ENCODE measurements around the gene PCNX3.

PCNX3 gene

DNA sequence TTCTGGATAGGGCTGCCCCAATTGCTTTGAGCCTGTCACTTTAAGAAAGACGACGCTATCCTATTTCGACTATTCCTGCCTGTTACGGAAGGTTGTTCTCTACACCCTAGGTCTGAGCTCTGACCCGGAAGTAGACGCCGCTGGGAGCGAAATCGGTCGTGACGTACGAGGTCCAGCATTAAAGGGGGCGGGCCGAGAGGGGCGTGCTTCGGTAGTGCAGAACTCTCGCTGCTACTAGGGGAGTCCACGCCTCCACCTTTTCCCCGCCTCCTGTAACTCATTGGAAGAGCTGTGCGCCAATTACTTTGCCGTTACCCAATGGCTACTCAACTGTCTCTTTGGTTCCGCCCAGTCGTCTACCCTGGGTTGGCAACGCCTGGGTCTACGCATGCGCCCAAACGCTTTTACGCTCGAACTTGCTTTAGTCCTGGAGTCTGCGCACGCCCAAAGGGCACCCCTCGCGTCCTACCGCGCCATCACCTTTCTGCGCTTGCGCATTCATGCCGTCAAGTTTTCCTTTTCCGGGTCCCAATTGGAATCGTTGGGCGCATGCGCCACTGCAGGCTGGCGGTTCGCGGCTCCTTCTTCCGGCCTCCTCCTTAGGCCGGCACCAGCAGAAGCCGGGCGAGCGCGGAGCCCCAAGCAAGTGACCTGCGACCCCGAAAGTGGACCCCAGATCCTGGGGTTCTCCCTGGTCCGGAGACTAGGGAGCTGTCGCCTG, at the start of gene PCNX3:
Gene PCNX3, plus strand, starts transcription at position 548 of the 721 bp plus-strand sequence. CDS start 536 bp downstream, outside the sequence.
- peak; percentile 100 for DNase-seq

GRCh38 chr11:65569164-65569972, 46.2 kb upstream of the PCNX3 start:
- no peak for DNase-seq

DNA sequence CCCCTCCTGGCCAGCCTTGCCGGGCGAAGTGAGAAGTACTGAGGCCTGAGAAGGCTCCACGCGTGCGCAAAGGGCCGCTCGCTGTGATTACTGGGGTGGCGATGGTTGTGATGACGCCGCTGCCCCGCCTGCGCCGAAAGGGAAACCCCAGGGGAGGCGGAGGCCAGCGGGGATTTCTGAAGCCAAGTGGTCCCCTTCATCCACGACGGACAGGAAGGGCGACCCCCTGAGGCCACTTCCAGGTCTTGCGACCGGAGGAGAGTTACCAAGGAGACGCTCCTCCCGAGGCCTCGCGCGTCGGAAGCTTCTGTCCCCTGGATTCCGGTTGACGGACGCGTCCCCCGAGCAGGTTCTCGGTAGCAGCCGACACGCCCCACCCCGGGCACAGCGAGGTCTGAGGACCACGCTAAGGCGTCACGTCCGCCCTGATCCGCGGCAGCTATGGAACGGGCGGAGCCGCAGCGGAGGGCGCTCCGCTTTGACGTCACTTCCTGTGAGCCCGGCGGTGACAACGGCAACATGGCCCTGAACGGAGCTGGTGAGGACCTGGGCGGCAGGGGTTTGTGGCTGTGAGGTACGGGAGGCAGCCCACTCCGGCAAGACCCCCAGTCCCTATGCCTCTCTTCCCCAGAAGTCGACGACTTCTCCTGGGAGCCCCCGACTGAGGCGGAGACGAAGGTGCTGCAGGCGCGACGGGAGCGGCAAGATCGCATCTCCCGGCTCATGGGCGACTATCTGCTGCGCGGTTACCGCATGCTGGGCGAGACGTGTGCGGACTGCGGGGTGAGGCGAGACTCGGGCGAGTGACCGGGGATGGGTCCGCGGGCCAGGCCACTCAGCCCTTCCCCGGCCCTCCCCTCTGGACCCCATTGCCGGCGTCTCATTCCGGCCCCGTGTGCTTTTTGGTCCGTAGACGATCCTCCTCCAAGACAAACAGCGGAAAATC, 45.3 kb upstream of the PCNX3 start, which contains the start of gene ZNRD2:
Gene ZNRD2, plus strand, starts transcription at position 505 of the 946 bp plus-strand sequence. Its CDS starts 15 bp downstream, at position 520.
- peak; percentile 100 for DNase-seq

GRCh38 chr11:65571420-65571819, 44.2 kb upstream of the PCNX3 start:
- DNase-seq: no peak

DNA sequence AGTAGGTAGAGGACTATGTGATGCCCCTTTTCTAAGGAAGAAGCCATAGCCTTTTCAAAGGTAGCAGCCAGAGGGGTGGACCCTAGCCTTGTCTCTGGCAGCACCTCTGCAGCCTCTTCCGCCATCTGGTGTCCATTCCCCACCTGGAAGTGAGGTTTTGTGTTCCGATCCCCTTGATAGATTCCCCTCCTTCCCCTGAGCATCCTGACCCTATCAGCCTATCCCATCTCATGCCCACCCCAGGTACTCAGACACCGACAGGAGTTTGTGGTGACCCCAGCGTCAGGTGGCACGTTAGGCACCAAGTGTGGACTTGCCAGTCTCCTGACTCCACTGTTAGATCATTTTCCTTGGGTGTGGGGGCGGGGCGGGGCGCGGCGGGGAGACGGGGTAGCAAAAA, 43.6 kb upstream of the PCNX3 start:
- DNase-seq: no peak

GRCh38 chr11:65572356-65573051, 43.1 kb upstream of the PCNX3 start, which contains the start of gene FAM89B:
TSS of gene FAM89B (plus strand) at chr11:65572538. CDS start at chr11:65572670, 132 bp downstream.
- DNase-seq: peak; percentile 82

DNA sequence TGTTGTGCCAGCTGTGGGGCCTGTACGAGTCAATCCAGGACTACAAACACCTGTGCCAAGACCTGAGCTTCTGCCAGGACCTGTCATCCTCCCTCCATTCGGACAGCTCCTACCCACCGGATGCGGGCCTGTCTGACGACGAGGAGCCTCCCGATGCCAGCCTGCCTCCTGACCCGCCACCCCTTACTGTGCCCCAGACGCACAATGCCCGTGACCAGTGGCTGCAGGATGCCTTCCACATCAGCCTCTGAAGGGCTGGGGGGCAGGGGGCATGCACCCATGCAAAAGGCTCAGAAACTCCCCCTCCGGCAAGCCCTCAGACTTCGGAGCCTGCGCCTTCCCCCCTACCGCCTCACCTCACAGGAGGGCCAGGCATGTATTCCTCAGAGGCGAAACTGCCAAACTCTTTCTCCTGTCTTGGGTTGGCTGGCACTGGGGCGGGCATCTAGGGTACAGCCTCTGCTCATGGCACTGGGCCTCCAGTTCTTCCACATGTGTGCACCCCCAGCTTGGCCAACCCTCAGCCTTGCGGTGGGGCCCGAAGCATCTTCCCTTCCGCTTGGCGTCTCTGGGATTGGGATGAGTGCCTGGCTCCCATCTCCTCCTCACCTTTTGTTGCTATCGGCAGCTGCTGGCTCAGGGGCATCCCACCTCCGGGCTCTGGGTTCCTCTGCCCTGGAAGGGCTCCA, 42.0 kb upstream of the PCNX3 start:
- DNase-seq: no peak

GRCh38 chr11:65574109-65574810, 41.3 kb upstream of the PCNX3 start:
- peak; percentile 91 for DNase-seq

GRCh38 chr11:65574811-65575567, 40.6 kb upstream of the PCNX3 start:
- DNase-seq: no peak

GRCh38 chr11:65575568-65576231, 39.9 kb upstream of the PCNX3 start, which contains the start of gene EHBP1L1:
TSS of gene EHBP1L1 (plus strand) at chr11:65576053. CDS start at chr11:65576303, 250 bp downstream.
- DNase-seq: peak; percentile 75

- DNase-seq: no peak
Measured at GRCh38 chr11:65576232-65576866, 39.2 kb upstream of the PCNX3 start.

DNA sequence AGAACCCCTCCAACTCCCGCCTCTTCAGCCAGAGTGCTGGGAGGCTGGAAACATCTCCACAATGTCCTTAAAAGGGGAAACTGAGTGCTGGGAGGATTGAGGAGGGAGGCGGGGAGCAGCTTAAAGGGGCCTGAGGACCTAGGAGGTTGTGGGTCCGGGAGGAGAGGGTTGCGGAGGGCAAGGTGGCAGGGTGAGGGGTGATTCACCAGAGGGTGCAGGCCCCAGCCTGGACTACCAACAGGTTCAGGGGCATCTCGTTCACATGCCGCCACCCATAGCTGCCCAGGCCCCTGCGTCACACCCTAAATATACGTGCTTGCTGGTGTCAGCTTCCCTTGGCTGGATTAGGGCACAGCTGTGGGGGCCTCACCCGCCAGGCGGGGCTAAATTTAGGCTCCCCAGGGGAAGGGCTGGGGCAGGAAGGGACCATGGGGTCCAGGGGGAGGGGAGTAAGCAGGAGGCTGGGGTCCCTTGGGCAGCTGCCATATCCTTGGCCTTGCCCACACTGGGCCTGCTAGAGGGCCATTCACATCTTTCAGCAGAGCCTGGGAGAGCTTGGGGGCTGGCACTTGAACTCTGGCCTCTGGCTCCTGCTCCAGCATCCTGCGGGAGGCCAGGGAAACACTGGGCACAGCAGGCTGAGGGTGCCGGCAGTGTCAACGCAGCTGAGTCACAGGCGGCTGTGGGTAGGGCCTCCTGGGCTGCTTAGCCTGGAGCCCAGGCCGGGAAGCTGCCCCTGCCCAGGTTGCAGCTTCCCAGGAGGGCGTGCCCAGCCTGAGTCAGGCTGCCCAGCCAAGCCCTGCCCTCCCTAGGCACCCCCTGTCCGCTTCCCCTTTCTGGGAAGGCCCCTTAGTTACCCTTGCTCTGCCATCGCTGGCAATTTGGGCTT, 38.5 kb upstream of the PCNX3 start:
- DNase-seq: peak; percentile 30

GRCh38 chr11:65577756-65578109, 37.8 kb upstream of the PCNX3 start:
- DNase-seq: no peak

DNA sequence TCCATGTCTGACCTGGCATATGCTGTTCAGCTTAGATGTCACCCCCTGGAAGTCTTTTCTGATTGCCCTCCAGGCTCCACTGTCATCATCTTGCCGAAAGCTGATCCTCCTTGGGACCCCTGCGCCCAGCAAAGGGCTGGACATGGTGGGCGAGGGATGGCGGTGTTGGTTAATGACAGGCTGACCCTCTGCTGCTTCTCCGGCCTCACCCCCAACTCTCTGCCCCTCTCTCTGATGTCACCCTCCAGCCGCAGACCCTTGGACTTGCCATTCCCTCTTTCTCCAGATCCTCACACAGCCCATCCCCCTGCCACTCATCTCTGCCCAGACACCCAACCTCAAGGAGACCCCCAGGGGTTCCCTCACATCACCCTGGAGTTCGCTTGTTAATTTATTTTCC, 37.4 kb upstream of the PCNX3 start:
- no peak for DNase-seq

GRCh38 chr11:65578667-65579066, 36.9 kb upstream of the PCNX3 start:
- no peak for DNase-seq

- DNase-seq: no peak
Measured at GRCh38 chr11:65579291-65579690, 36.3 kb upstream of the PCNX3 start.

GRCh38 chr11:65580031-65580692, 35.4 kb upstream of the PCNX3 start:
- DNase-seq: no peak

Data from NK-92 treated with Interleukin-12 subunit alpha and Interleukin-12 subunit beta, amount 100 ng/mL, for 24 hours (cell line).